ENCODE data around the gene BCL2L2. TPM values are rescaled to one million over a fixed set of nuclear protein-coding genes. Genes with fewer than 3 reads are reported as not detected.

The BCL2L2 gene
- total and polyA plus RNA-seq, 2 of the 8 experiments (the other 6 are each of a cell fraction or from before 2014, with no cell fraction given), result 9.3 to 13.8 TPM

DNA sequence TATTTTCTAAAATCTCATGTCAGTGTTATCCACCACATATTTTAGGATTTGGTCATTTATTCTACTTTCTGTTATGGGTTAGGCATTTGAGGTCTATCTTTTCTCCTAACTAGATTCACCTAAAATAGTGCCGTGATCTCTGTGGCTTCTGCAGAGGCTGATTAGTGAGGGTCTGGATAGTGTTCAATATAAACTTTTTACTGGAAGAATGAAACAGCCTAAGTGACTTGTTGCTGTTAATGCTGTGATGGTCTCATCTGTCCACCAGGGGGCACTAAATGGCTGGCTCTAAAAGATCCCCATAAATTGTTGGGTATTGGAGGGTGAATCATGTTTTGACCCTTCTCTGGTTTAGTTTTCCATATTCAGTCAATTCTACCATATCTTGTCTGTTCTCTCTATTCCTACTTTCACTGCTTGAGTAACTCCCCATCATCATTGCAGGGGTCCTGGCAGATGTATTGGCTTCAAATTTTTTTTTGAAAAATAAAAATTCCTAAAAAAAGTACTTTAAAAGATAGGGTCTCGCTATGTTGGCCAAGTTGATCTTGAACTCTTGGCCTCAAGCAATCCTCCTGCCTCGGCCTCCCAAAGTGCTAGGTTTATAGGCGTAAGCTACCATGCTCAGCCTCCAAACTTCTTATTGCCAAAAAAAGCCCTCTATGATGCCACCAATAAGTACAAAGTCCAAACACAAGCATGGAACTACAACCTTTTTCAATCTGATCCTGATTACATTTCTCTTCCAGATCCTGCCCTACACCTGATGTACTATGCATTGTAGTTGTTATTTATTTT, 21.5 kb downstream of the BCL2L2 start (continued):
- TF ChIP-seq, protein P1, sequence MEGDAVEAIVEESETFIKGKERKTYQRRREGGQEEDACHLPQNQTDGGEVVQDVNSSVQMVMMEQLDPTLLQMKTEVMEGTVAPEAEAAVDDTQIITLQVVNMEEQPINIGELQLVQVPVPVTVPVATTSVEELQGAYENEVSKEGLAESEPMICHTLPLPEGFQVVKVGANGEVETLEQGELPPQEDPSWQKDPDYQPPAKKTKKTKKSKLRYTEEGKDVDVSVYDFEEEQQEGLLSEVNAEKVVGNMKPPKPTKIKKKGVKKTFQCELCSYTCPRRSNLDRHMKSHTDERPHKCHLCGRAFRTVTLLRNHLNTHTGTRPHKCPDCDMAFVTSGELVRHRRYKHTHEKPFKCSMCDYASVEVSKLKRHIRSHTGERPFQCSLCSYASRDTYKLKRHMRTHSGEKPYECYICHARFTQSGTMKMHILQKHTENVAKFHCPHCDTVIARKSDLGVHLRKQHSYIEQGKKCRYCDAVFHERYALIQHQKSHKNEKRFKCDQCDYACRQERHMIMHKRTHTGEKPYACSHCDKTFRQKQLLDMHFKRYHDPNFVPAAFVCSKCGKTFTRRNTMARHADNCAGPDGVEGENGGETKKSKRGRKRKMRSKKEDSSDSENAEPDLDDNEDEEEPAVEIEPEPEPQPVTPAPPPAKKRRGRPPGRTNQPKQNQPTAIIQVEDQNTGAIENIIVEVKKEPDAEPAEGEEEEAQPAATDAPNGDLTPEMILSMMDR (IDR thresholded peaks at IDR 0.05; ENCODE audit: control extremely low read depth in 1 of 3, insufficient read depth in 1 of 3, low read depth in 1 of 3, low read length in 3 of 3), result peak in 2 of 3 experiments; percentile 82 to 89; a peak in 3 of 4 replicates
- no peak for TF ChIP-seq RXRA (IDR thresholded peaks at IDR 0.05; ENCODE audit: insufficient read depth, low read depth, low read length)
- no peak for TF ChIP-seq GTF2F1 (IDR thresholded peaks at IDR 0.05; ENCODE audit: borderline replicate concordance, low read depth, low read length)
- TF ChIP-seq JUND (IDR thresholded peaks at IDR 0.05; ENCODE audit: low read length), result no peak
- TF ChIP-seq CREB1 (IDR thresholded peaks at IDR 0.05), result no peak
- peak; percentile 90 to 91 for TF ChIP-seq RAD21 (IDR thresholded peaks at IDR 0.05 in 1 of 2, conservative IDR thresholded peaks at IDR 0.05 in 1 of 2; ENCODE audit: low read depth in 2 of 2, low read length in 2 of 2)
- no peak for TF ChIP-seq CHD1 (IDR thresholded peaks at IDR 0.05; ENCODE audit: low read depth, low read length)
- TF ChIP-seq, protein P2, sequence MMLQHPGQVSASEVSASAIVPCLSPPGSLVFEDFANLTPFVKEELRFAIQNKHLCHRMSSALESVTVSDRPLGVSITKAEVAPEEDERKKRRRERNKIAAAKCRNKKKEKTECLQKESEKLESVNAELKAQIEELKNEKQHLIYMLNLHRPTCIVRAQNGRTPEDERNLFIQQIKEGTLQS (IDR thresholded peaks at IDR 0.05; ENCODE audit: insufficient read depth, low read depth, low read length), result no peak

Data from H1 (cell line).